Ascending aorta (tissue), 2 donors: ENCODE data around the gene C10orf71. TPM values are rescaled to one million over a fixed set of nuclear protein-coding genes. Genes with fewer than 3 reads are reported as not detected.

Experiments
- DNase-seq, 2 donors: peaks; one replicate each; pipeline ENCODE4 v3.0.0-alpha.2; 2019; ENCODE audit warnings: low spot score in 2 of 2
- H3K27ac ChIP-seq, 2 donors: fragments of 200-600 bp; sonication (generic); one replicate each; pipeline ENCODE4 v1.5.1; 2016 to 2017; ENCODE audit warnings: mild to moderate bottlenecking in 1 of 2
- H3K27me3 ChIP-seq: fragments of 200-600 bp; sonication (generic); one replicate; pipeline ENCODE4 v1.5.1; 2017
- H3K36me3 ChIP-seq, 2 donors: fragments of 200-600 bp; sonication (generic); one replicate each; pipeline ENCODE4 v1.5.1; 2016
- H3K4me1 ChIP-seq, 2 donors: fragments of 200-600 bp; sonication (generic); one replicate each; pipeline ENCODE4 v1.5.1; 2016 to 2017; ENCODE audit warnings: mild to moderate bottlenecking in 1 of 2
- H3K4me3 ChIP-seq, 2 donors: fragments of 200-600 bp; sonication (generic); one replicate each; pipeline ENCODE4 v1.5.1; 2016 to 2017; ENCODE audit warnings: mild to moderate bottlenecking in 1 of 2
- H3K9me3 ChIP-seq, 2 donors: fragments of 200-600 bp; sonication (generic); one replicate each; pipeline ENCODE4 v1.5.1; 2016
- CTCF ChIP-seq, 3 experiments: fragments of 200-600 bp in 2 of 3; fragments of 450-650 bp in 1 of 3; sonication (generic) in 2 of 3; IDR thresholded peaks; one replicate each; pipeline ENCODE4 v1.5.1; 2016 to 2019; ENCODE audit warnings: antibody characterized with exemption in 3 of 3, mild to moderate bottlenecking in 1 of 3, moderate library complexity in 1 of 3
- intact Hi-C: fragments of 100-400 bp; cut with DNase I; formaldehyde crosslinking; loops from one replicate; pipeline ENCODE4 v1.15.1; 2023
- total RNA-seq: library from RNA; depleted of rRNA; stranded (reverse); fragments of >200 nt; gene quantifications from one replicate; pipeline ENCODE4 v1.1.0, GENCODE V29; 2016

C10orf71 gene
- total RNA-seq, 1 donor from 2014 or later = not detected

GRCh38 chr10:49330127-49330665 lies 31.2 kb downstream of the C10orf71 start:
- no peak overlapping the region for H3K27ac ChIP-seq
- H3K9me3 ChIP-seq = no peaks in the 10 kb centered on the region
- no peaks in the 10 kb centered on the region for H3K36me3 ChIP-seq
- no peak for DNase-seq
- H3K27me3 ChIP-seq = no peaks in the 10 kb centered on the region
- H3K4me1 ChIP-seq = no peaks in the 10 kb centered on the region
- intact Hi-C loops = no loop called here
- no peak for TF ChIP-seq CTCF (IDR thresholded peaks at IDR 0.05)
- H3K4me3 ChIP-seq = no peak overlapping the region

- Histone ChIP-seq H3K4me1 (no peaks in the 10 kb centered on the region), H3K27ac (no peak overlapping the region), H3K4me3 (no peak overlapping the region), H3K27me3 (no peaks in the 10 kb centered on the region), H3K36me3 (no peaks in the 10 kb centered on the region), H3K9me3 (no peaks in the 10 kb centered on the region)
- intact Hi-C loops = no loop called here
- TF ChIP-seq CTCF (IDR thresholded peaks at IDR 0.05) = no peak
- DNase-seq = no peak
These were observed 32.5 kb downstream of the C10orf71 start for GRCh38 chr10:49331431-49331830.

- H3K27ac ChIP-seq = no peak overlapping the region
- no peak for DNase-seq
- H3K27me3 ChIP-seq = no peaks in the 10 kb centered on the region
- no peaks in the 10 kb centered on the region for H3K4me1 ChIP-seq
- intact Hi-C loops = no loop called here
- no peaks in the 10 kb centered on the region for H3K36me3 ChIP-seq
- H3K4me3 ChIP-seq = no peak overlapping the region
- no peak for TF ChIP-seq CTCF (IDR thresholded peaks at IDR 0.05)
- no peaks in the 10 kb centered on the region for H3K9me3 ChIP-seq
These were observed 33.4 kb downstream of the C10orf71 start for GRCh38 chr10:49332333-49332732.

GRCh38 chr10:49332768-49333167 lies 33.8 kb downstream of the C10orf71 start:
- intact Hi-C loops = no loop called here
- no peak for TF ChIP-seq CTCF (IDR thresholded peaks at IDR 0.05)
- Histone ChIP-seq H3K36me3 (no peaks in the 10 kb centered on the region), H3K4me1 (no peaks in the 10 kb centered on the region), H3K27me3 (no peaks in the 10 kb centered on the region), H3K9me3 (no peaks in the 10 kb centered on the region), H3K4me3 (no peak overlapping the region), H3K27ac (no peak overlapping the region)
- no peak for DNase-seq

GRCh38 chr10:49333192-49333591 lies 34.2 kb downstream of the C10orf71 start:
- intact Hi-C loops = no loop called here

More at GRCh38 chr10:49333192-49333591, 34.2 kb downstream of the C10orf71 start:
- Histone ChIP-seq H3K4me3 (no peak overlapping the region), H3K4me1 (no peaks in the 10 kb centered on the region), H3K27ac (no peak overlapping the region), H3K9me3 (no peaks in the 10 kb centered on the region), H3K36me3 (no peaks in the 10 kb centered on the region), H3K27me3 (no peaks in the 10 kb centered on the region)
- no peak for TF ChIP-seq CTCF (IDR thresholded peaks at IDR 0.05)
- DNase-seq = no peak
